Ovary (tissue), 3 donors: ENCODE data around the gene TSSK6.

Source experiments
- EP300 ChIP-seq: sonication (generic); formaldehyde crosslinking; IDR thresholded peaks from one replicate; pipeline ENCODE4 v1.6.1; 2017; ENCODE audit warnings: antibody characterized with exemption
- POLR2A ChIP-seq: fragments of 450-650 bp; IDR thresholded peaks from one replicate; pipeline ENCODE4 v1.6.1; 2017; ENCODE audit warnings: antibody characterized with exemption, mild to moderate bottlenecking, moderate library complexity
- TF ChIP-seq, protein P1 (sequence below), 3 donors: fragments of 450-650 bp in 2 of 3; fragments of 200-600 bp in 1 of 3; IDR thresholded peaks; one replicate each; pipeline versions ENCODE4 v1.5.1 to v1.8.0; 2016 to 2022; ENCODE audit warnings: antibody characterized with exemption in 3 of 3, mild to moderate bottlenecking in 1 of 3
- donor health status: DM: no; HTN: no; CAD: no.

DNA sequence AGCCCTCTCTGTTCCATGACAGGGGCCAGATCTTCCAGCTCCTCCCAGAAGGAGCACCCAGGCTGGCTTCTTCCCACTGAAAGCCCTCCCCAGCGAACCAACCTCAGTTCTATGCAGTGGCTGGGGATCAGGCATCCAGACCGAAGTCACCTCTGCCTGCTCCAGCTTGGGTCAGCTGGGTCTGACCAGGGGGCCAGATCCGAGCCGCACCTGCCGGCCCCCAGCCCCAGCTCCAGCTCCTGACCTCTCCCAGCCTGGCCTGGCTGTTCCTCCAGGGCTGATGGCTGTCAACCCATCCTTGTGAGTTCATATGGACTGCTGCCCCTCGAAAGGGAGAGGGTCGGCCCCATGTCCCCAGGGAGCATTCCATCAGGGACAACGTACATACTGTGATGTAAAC, 8.0 kb downstream of the TSSK6 start:
- TF ChIP-seq POLR2A (no peak), EP300 (no peak)
- TF ChIP-seq, protein P1, sequence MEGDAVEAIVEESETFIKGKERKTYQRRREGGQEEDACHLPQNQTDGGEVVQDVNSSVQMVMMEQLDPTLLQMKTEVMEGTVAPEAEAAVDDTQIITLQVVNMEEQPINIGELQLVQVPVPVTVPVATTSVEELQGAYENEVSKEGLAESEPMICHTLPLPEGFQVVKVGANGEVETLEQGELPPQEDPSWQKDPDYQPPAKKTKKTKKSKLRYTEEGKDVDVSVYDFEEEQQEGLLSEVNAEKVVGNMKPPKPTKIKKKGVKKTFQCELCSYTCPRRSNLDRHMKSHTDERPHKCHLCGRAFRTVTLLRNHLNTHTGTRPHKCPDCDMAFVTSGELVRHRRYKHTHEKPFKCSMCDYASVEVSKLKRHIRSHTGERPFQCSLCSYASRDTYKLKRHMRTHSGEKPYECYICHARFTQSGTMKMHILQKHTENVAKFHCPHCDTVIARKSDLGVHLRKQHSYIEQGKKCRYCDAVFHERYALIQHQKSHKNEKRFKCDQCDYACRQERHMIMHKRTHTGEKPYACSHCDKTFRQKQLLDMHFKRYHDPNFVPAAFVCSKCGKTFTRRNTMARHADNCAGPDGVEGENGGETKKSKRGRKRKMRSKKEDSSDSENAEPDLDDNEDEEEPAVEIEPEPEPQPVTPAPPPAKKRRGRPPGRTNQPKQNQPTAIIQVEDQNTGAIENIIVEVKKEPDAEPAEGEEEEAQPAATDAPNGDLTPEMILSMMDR (IDR thresholded peaks at IDR 0.05): no peak
